Heart right ventricle (tissue), 16 donors: Measurements from ENCODE around the gene DSCAM. TPM values are rescaled to one million over a fixed set of nuclear protein-coding genes. Genes with fewer than 3 reads are reported as not detected.

ENCODE experiments used
- ATAC-seq, 8 donors: fragments of 200-7000 bp; cut with Tn5 transposase; one replicate each; pipeline ENCODE4 v1.9.1; 2020; ENCODE audit warnings: mild to moderate bottlenecking in 8 of 8, moderate library complexity in 8 of 8, moderate number of reproducible peaks in 1 of 8
- DNase-seq, 2 donors: peaks; one replicate each; pipeline ENCODE4 v3.0.0-alpha.2; 2020
- H3K27ac ChIP-seq, 10 donors: fragments of 200-600 bp; sonication (generic) in 2 of 10; one replicate each; pipeline versions ENCODE4 v1.5.0 to v1.8.0; 2020 to 2022; ENCODE audit warnings: mild to moderate bottlenecking in 3 of 10
- H3K27me3 ChIP-seq, 7 donors: fragments of 200-600 bp; one replicate each; pipeline ENCODE4 v1.8.0; 2021 to 2022; ENCODE audit warnings: mild to moderate bottlenecking in 2 of 7
- H3K36me3 ChIP-seq, 9 donors: fragments of 200-600 bp; sonication (generic) in 1 of 9; one replicate each; pipeline versions ENCODE4 v1.5.0 to v1.8.0; 2020 to 2022; ENCODE audit warnings: mild to moderate bottlenecking in 2 of 9
- H3K4me1 ChIP-seq, 9 donors: fragments of 200-600 bp; sonication (generic) in 1 of 9; one replicate each; pipeline versions ENCODE4 v1.5.0 to v1.8.0; 2020 to 2022; ENCODE audit warnings: mild to moderate bottlenecking in 4 of 9
- H3K4me3 ChIP-seq, 10 donors: fragments of 200-600 bp; sonication (generic) in 2 of 10; one replicate each; pipeline versions ENCODE4 v1.5.0 to v1.8.0; 2020 to 2022; ENCODE audit warnings: mild to moderate bottlenecking in 7 of 10, moderate library complexity in 2 of 10
- H3K9me3 ChIP-seq, 11 donors: fragments of 200-600 bp in 10 of 11; sonication (generic) in 2 of 11; one replicate each; pipeline versions ENCODE4 v1.5.0 to v1.8.0; 2013 to 2022; ENCODE audit warnings: mild to moderate bottlenecking in 2 of 11, control low read depth in 1 of 11, moderate library complexity in 1 of 11
- CTCF ChIP-seq, 9 donors: fragments of 200-600 bp; sonication (generic) in 2 of 9; IDR thresholded peaks; one replicate each; pipeline versions ENCODE4 v1.5.0 to v1.8.0; 2021 to 2022; ENCODE audit warnings: antibody characterized with exemption in 9 of 9, mild to moderate bottlenecking in 5 of 9, moderate library complexity in 1 of 9
- WGBS, 2 donors: extraction: QIAGEN DNeasy Blood & Tissue Kit; methylation state at CpG; one replicate each; pipeline ENCODE4 v1.1.7; 2013; ENCODE audit warnings: inconsistent platforms in 1 of 2; 5-methylcytosine and 5-hydroxymethylcytosine counted together
- intact Hi-C, 10 donors: fragments of 100-400 bp; cut with DNase I; formaldehyde crosslinking; loops; one replicate each; pipeline versions ENCODE4 v1.11.1 to v1.14.2; 2022
- polyA plus RNA-seq, 2 donors: library from polyadenylated mRNA; stranded (reverse); fragments of 200-250 nt; gene quantifications; one replicate each; pipeline ENCODE4 v1.2.3, GENCODE V29; 2013
- total RNA-seq, 10 donors: library from RNA; stranded (reverse); fragmentation: NEBNext Ultra II Directional in 3 of 10; extraction: Animal tissue kit (Norgen Biotek cat#: 25700) in 3 of 10; gene quantifications; one replicate each; pipeline versions ENCODE4 v1.2.1 to v1.2.4, GENCODE V29; 2021 to 2023
- donor health status: Arrhythmogenic right ventricular cardiomyopathy.
- donor health status: ischemic (EF 13 %, LVEDD 7.1; RV severe dilation, severe dysfunction).
- donor health status: healthy with polysubstance abuse.
- donor health status: DM: no; HTN: yes; CAD: no.
- donor health status: DM: no; HTN: no; CAD: no.
- donor health status: ischemic (EF 25% LVEDD 6.9; RV normal size, moderate dysfunction).
- donor health status: ischemic (EF 25% LVEDD 5.7; RV mildly dilated, moderate dysfunction).
- donor health status: healthy.
- donor health status: DM: yes; HTN: yes; CAD: no.
- donor health status: Ischemic cardiomyopathy.
- donor health status: ischemic (EF 35%, LVEDD 5.7; RV mildly dilated, moderate dysfunction).
- donor health status: nonischemic (EF 11% LVEDD 7.7; RV severe dilation, severe dysfunction).
- donor health status: DM: yes; HTN: yes; CAD: no.
- donor health status: PGD.
- donor health status: ischemic (EF 29% LVEDD 5.4; RV normal size, mild dysfunction).
- donor health status: nonischemic (EF 23%, LVEDD 6.1; RV moderate dilation, normal function).

Gene DSCAM
- total and polyA plus RNA-seq, 12 donors: 0.03 to 0.04 TPM; not detected in 10

GRCh38 chr21:40631211-40631610 lies 215.7 kb downstream of the DSCAM start:
- H3K9me3 ChIP-seq: no peaks in the 10 kb centered on the region
- DNase-seq (no peak), ATAC-seq (peak in 1 of 8 donors; percentile 24)
- H3K27ac ChIP-seq: no peak overlapping the region
- no peak for TF ChIP-seq CTCF (IDR thresholded peaks at IDR 0.05)
- WGBS, 2 donors: 55% methylated on average over 2 of the region's 2 CpGs
- no peaks in the 10 kb centered on the region for H3K36me3 ChIP-seq
- intact Hi-C loops: no loop called here
- H3K4me1 ChIP-seq: no peaks in the 10 kb centered on the region
- H3K4me3 ChIP-seq: no peak overlapping the region
- H3K27me3 ChIP-seq: no peaks in the 10 kb centered on the region

- Histone ChIP-seq H3K36me3 (no peaks in the 10 kb centered on the region), H3K4me1 (no peaks in the 10 kb centered on the region), H3K4me3 (no peak overlapping the region), H3K27me3 (peaks cover 0 to 5% (median 0%) of the 10 kb centered on the region in 7 donors), H3K9me3 (no peaks in the 10 kb centered on the region), H3K27ac (no peak overlapping the region)
- WGBS, 2 donors: 92 to 94% methylated on average over 3 of the region's 3 CpGs
- intact Hi-C loops: no loop called here
- DNase-seq (no peak), ATAC-seq (no peak)
- TF ChIP-seq CTCF (IDR thresholded peaks at IDR 0.05): no peak
Observed at GRCh38 chr21:40625991-40626390, 221.0 kb downstream of the DSCAM start.

GRCh38 chr21:40623528-40623927 lies 223.4 kb downstream of the DSCAM start:
- DNase-seq: no peak
- no peak for TF ChIP-seq CTCF (IDR thresholded peaks at IDR 0.05)
- no peak for ATAC-seq

GRCh38 chr21:40622531-40622930 lies 224.4 kb downstream of the DSCAM start:
- H3K27ac ChIP-seq: no peak overlapping the region
- 9 to 22% methylated on average over 4 of the region's 4 CpGs for WGBS, 2 donors
- intact Hi-C loops: no loop called here
- TF ChIP-seq CTCF (IDR thresholded peaks at IDR 0.05): no peak
- H3K4me1 ChIP-seq: no peaks in the 10 kb centered on the region
- no peaks in the 10 kb centered on the region for H3K9me3 ChIP-seq
- ATAC-seq (no peak), DNase-seq (no peak)
- no peaks in the 10 kb centered on the region for H3K36me3 ChIP-seq
- peaks cover 0 to 5% (median 0%) of the 10 kb centered on the region in 7 donors for H3K27me3 ChIP-seq
- H3K4me3 ChIP-seq: no peak overlapping the region

More at GRCh38 chr21:40623528-40623927, 223.4 kb downstream of the DSCAM start:
- no peak overlapping the region for H3K27ac ChIP-seq
- H3K4me3 ChIP-seq: no peak overlapping the region
- intact Hi-C loops: no loop called here
- 67 to 72% methylated on average over 1 of the region's 1 CpG for WGBS, 2 donors
- H3K4me1 ChIP-seq: no peaks in the 10 kb centered on the region
- peaks cover 0 to 5% (median 0%) of the 10 kb centered on the region in 7 donors for H3K27me3 ChIP-seq
- H3K36me3 ChIP-seq: no peaks in the 10 kb centered on the region
- H3K9me3 ChIP-seq: no peaks in the 10 kb centered on the region
